ENCODE results near the gene TRAPPC1.

Gene TRAPPC1

DNA sequence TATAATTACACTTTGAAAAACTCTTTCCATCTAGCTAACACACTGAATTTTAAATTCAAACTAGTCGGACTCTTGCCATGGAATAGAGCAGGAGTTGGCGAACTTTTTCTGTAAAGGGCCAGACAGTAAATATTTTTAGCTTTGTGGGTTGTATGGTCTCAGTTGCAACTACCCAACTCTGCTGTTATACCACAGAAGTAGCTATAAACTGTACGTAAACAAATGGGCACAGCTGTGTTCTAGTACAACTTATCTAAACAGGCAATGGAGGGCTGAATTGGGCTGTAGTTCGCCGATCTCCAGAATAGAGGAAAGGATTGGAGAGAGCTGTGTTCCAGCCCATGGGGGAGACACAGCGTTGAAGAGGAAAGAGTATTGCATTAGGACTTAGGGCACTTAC, 9.0 kb upstream of the TRAPPC1 start:
- no peak for DNase-seq (ENCODE audit: low read depth in 2 of 2)

DNA sequence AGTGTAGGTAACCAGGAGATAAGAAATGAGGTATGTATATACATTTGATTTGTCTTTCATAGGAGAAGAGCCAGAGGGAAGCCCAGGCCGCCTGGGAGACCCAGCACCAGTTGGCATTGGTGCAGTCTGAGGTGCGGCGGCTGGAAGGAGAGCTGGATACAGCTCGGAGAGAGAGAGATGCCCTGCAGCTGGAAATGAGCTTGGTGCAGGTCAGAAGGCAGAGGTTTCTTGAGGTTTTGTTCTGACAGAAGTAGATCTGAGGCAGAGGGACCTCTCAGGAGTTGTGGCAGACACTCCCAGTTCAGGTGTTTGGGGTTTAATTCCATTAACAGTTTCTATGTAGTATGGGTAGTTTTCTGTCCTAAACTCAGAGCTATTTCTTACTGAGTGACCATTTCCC, 8.3 kb upstream of the TRAPPC1 start:
- DNase-seq (ENCODE audit: low read depth in 2 of 2) = no peak

DNA sequence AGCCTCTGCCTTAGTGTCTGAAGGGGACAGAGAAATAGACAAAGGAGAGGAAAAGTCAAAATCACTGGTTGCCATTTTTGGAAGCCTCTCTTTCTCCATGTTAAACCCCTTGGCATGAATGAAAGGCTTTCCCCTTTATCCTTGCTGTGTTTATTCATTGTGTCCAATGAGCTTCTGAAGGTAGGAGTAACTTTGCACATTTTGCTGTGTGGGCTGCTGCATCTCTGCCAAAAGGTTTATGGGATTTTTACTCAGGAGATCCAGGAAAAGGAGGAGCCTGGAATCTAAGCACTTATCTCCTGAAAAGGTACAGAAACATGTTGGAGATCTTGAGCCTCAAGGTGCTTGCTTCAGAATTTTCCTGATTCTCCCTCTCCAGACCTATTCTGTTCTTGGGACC, 4.1 kb upstream of the TRAPPC1 start:
- DNase-seq (ENCODE audit: low read depth in 2 of 2) = no peak

DNA sequence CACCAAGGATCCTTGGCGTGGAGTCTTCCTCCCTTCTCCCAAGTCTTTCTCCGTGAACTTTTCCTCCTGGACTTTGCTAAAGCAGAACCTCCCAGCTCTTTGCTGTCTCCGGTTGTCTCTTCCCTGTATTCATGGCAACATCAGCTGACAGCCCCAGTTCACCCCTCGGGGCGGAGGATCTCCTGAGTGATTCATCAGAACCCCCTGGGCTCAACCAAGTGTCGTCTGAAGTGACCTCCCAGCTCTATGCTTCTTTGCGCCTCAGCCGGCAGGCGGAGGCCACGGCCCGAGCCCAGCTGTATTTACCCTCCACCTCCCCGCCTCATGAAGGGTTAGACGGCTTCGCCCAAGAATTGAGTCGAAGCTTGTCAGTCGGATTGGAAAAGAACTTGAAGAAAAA, 1.2 kb upstream of the TRAPPC1 start:
- peak in 1 of 2 donors; percentile 13 for DNase-seq (ENCODE audit: low read depth in 2 of 2)

DNA sequence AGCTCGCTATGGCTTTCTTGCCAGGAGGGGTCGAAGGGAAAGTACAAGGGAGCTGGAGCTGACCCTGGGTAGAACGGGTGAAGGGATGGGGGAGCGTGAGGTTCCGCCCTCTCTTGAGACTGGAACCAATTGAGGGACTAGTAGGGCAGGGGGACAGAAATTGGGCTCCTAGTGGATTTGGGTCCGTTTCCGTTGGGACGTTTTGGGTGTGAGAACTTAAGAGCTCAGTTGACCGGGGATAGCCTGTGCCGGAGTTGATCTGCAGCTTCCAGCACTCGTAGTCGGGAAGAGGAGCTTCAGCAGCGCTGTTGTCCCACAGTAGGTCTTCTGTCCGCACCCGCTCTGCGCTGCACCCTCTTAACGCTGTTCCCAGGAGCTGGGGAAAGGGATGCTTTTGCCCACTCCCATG, 741 bp upstream of the TRAPPC1 start:
- no peak for DNase-seq (ENCODE audit: low read depth in 2 of 2)

DNA sequence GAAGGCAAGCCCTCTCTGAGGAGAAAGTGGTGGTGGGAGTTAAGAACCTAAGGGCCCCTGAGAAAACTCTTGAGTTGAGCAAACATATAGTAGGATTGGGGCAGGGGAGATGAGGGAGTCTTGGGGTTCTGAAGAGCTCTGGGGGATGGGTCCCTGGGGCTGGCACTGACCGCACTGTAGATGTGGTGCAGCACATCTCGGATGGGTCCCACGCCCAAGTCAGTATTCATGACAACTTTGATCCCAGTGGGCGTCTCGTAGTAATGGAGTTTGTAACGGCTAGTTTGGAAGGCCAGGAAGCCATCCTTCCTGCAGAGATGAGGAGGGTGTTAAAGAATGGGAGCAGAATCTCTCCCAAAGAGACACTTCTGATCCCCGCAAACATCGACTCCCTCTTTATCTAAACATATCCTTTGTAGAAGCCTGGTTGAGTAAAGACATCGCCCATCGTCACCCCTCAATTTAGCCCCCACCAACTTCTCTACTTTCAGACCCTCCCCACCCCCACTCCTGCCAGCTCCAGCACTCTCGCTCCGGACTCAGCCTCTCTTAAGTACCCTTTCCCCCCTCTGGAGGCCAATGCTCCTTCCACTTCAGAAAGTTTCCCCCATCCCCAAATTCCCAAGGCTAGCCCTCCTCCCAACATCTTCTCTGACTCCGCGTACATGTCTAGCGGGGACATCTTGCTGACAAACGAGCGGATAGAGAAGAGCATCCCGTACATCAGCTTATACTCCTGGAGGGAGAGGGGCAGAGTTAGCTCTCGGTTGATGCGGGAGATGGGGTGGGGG, 710 bp downstream of the TRAPPC1 start:
- no peak for DNase-seq (ENCODE audit: low read depth in 2 of 2)

DNA sequence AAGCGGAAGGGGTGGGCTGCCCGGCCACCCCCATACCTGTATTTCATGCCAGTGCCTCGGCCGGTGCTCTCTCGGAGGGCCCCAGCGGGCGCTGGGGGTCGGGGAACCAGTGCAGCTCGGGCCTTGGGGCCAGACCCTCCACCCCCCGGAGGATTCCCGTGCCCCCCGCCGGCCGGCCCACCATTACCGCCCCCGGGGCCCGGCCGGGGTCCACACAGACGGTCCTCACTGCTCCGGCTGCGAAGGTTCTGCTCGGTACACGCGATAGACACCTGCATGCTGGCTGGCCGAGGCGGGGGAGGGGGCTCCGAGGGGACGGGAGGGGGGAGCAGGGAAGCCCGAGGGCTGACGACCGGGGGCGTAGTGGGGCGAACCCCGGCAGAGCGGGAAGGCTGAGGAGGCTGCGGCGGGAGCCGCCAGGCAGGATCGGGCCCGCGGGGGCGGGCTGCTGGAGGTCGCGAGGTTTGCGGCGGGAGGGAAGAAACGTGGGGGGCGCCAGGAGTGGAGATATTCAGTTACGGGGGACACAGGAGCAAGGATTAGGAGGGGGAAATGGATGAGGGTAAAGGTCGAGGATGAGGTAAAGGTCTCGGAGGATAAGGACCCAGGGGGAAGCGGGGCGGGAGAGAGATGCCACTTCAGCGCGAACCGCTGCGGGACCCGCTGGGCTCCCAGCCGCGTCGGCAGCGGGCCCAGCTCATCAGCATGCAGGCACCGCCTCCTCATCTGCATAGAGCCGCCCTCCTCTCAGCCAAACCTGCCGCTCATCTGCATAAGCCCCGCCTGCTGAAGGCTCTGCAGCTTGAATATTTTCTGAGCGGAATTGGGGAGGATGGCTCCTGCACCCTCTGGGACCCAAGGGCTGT, 2.4 kb downstream of the TRAPPC1 start, which contains the start of gene KCNAB3:
TSS of gene KCNAB3 (minus strand) at position 699 of the 866 bp plus-strand sequence. CDS start at position 278, 421 bp downstream.
- no peak for DNase-seq (ENCODE audit: low read depth in 2 of 2)

DNA sequence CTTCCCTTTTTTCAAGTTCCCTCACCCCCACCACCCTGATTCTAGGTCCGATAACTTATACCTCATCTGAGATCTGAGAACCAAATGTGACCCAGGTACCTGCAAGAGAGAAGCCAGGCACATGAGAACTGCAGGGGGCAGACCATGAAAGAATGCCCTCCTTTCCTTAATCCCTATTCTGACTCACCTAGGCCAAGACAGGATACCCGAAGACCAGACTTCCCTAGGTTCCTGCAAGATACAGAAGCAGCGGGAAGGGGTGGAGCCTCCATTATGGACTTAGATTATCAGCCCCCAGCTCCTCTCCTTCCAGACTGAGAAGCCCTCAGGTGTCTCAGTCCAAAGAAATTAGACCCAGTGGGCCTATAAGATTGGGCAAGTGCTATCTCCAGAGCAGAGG, 4.2 kb downstream of the TRAPPC1 start:
- DNase-seq (ENCODE audit: low read depth in 2 of 2) = no peak

DNA sequence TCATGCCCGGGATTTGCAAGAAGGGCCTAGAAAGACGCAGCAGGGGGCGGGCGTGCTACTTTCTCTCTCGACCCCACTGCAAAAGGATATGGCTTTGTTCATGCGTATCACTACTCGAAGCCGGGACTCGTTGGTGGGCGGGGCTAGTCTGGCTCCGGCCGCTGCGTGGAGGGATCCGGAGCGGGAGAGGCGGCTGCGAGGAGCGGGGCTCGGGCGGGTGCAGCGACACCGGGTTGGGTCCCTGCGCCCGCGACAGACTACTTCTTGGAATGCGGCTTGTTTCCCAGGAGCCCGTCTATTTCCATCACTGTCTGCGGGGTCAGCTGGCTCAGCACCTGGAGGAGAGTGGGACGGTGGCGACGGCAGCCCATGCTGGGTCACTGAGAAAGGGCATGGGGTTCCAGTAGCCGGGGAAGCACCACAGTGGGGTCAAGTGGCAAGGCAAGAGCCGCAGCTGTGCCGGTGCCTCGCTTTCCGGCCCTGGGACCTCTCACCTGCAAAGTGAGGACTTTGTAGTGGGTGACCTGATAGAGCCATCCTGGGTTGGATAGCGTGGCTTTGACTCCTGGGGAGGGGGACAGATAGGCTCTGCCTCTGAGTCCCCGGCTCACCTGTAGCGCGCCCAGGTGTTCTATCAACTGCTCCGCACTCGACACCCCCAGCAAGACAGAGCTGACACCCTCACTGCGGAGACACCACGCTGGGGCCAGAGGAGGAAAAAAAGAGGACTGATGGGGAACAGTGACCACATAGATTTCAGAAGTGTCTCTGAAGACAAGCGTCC, 8.7 kb downstream of the TRAPPC1 start:
- DNase-seq (ENCODE audit: low read depth in 2 of 2) = peak; percentile 73 to 78

DNA sequence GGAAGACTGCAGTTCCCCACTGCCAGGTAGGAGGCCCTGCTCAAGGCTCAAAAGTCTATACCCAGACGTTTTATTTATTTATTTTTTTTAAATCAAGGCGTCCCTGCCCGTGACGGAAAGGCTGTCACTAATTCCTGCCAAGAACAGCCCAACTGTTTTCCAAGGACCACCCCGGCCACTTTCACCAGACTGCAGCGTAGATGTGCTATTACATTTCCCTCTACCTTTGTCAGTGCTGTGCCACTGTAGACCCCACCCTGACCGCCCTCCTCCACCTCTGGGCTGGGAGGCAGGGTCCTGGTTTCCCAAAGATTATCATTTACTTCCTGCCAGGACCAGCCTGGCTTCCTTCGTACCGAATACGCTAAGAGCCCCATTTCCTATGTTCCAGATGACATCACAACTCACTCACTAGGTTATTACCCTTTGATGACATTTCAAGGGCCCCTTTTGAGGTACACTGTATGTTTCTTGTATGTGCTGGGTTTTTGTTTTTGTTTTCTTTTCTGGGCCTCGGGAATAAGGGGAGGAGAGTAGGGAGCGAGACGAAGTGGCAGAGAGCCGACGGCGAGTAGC, 9.4 kb downstream of the TRAPPC1 start:
- DNase-seq (ENCODE audit: low read depth in 2 of 2) = no peak

DNA sequence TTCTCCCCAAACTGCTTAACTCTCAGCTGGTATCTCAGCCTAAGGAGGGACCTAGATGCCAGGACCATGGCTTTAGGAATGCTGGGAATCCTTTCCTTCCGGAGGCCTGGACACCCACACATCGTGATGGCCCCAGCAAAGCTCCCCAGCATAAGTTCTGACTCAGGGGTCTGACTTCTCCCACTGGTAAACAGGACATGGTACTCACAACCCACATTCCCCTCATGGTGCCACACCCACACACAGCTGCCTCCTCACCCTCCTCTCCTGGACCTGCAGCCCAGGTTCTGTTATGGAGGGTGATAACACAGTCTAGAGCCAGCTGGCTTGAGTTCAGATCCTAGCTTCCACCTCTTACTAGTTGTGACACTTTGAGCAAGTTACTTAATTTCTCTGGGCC, 14.9 kb downstream of the TRAPPC1 start:
- DNase-seq (ENCODE audit: low read depth in 2 of 2) = no peak

DNA sequence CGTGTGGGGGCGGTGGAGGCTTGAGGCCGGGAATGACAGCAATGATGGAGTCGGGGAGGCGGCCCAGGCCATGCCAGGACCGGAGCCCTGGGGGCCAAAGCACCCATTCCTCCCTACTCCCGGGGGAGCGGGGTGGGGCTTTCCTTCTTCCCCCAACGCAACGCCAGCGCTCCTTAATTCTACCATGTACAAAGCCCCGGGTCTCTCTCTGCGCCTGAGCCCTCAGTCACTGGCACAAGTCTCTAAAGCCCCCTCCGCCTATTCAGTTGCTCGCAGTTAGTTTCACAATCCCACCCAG, 15.4 kb downstream of the TRAPPC1 start:
- DNase-seq (ENCODE audit: low read depth in 2 of 2) = no peak

DNA sequence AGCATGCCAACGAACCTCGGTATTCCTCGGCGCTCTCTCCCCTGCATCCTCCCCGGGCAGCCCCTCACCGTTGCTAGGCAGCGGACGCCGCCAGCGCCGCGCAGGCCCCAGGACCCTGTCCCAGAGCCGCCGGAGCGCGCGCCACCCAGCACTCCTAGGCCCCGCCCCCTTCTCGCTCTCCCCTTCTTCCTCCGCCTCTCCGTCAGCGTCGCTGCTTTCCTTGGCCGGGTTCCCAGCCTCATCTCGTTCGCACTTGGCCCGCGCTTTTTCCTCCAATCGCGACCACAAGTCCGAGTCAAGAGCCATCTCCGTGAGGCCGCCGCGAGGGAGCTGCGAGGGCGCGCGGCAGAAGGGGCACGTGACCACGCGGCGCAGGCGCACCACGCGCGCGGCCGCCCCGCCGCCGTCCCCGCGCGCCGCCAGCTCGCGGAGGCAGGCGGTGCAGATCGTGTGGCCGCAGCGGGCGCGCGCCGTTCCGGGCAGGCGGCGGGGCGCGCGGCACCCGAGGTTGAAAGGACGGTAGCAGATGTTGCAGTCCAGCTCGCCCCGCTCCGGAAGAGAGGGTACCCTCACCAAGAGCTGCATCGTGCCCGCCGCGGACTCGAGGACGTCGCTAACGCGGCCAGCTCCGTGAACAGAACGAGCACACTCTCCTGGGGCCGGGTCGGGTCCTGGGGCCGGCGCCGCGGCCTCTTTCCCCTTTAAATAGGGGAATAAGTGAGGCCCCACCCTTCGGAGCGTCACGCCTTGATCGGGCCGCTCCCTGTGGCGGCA, 15.9 kb downstream of the TRAPPC1 start, which contains the start of gene RNF227:
TSS of gene RNF227 (minus strand) at position 679 of the 774 bp plus-strand sequence. CDS start at position 585, 94 bp downstream.
- peak; percentile 62 to 78 for DNase-seq (ENCODE audit: low read depth in 2 of 2)

DNA sequence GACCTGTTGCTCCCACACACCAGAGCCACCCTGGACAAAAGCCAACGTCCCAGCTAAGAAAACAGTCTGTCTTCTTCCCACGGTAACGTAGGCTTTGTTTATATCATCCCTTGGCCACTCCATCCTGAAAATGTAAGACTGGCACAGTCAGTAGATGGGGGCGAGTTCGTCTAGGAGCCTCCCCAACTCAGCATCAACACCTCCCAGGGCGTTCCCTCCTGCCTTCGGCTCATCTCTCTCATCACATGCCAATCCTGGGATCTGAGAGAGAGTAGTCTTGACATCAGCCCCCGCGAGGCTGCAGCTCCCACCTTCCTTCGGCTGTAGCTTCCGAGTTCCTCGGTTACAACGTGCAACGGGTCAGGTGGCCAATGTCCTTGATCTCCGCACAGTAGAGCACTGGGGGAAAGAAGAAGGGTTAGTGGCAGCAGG, 16.6 kb downstream of the TRAPPC1 start:
- DNase-seq (ENCODE audit: low read depth in 2 of 2) = no peak

DNA sequence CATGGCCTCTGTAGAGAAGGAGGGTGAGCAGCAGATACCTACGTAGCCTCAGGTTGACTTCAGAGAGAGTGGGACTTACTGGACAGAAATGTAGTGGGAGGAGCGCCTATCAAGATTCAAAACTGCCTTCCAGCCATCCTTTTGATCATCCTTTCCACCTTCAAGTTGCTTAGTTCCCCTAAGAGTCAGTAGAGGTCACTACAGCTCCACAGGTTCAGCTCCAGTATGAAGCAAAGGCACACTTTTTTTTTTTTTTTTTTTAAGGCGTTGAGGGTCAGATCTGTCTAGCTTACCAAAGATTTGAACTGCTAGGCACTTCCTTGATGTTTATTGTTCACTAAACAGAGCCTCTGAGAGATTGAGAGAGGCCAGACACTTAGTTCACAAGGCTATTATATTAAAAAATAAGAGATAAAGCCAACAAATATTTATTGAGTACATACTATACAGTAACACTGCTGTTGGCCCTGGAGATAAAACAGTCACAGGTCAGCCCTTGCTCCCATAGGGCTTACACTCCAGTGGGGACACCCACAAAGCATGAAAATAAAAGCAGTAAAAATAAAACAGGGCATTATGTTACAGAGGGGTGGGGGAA, 18.7 kb downstream of the TRAPPC1 start:
- DNase-seq (ENCODE audit: low read depth in 2 of 2) = peak in 1 of 2 donors; percentile 30

DNA sequence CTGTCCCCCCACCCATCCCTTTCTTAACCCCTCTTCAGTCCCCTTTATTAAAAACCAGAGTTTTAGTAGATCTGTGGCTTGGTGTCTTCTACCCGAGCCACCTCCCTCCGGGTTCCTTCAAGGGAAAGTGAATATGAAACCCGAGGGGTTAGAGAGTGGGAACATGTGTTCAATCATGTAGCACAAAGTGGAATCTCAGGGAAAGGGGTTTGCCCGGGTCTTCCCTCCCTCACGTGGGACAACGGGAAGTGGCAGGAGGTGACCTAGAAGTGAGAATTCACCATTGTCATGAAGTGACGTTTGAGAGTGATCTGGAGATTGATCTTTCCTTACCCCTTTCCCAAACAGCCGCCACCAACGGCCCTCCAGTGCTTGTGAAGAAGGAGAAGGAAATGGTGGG, 20.6 kb downstream of the TRAPPC1 start:
- no peak for DNase-seq (ENCODE audit: low read depth in 2 of 2)

DNA sequence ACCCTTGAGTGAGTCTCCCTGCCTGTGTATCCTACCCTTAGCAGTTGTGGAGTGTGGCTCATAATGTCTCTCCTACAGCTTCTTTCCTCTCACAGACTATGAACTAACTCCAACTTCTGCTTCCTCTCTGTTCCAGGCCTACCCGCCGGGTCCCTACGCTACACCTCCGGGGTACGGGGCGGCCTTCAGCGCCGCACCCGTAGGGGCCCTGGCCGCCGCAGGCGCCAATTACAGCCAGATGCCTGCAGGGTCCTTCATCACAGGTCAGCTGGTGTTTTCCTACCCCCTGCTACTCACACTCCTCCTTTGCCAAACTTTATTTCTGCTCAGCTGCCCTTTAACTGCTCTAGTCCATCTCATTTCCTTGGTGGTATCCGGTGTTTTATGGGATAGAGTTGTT, 21.0 kb downstream of the TRAPPC1 start:
- no peak for DNase-seq (ENCODE audit: low read depth in 2 of 2)

DNA sequence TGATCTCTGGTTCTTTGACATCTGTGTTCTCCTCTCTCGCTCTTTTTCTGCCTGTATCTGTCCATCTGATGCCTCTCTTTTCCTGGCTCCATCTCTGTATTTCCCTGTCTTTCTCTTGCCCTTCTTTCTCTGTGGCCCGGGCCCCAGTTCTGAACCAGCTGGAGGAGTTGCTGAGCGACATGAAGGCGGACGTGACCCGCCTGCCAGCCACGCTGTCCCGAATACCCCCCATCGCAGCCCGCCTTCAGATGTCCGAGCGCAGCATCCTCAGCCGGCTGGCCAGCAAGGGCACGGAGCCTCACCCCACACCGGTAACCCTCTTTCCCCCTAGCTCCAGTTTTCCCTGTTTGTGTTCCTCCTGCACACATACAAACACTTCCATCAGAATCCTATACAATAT, 21.5 kb downstream of the TRAPPC1 start:
- DNase-seq (ENCODE audit: low read depth in 2 of 2) = no peak

DNA sequence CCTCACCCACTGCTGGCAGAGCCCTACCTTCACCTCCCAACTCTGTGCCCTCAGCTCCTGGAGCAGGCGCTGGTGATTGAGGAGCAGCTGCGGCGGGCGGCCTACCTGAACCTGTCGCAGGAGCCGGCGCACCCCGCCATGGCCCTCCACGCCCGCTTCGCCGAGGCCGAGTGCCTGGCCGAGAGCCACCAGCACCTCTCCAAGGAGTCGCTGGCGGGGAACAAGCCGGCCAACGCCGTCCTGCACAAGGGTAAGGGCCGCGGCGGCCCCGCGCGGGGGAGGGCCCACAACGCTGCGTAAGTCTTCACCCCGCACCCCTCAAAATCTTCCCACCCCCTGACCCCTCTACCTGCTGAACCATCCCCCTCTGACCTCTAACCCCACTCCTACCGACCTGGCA, 22.7 kb downstream of the TRAPPC1 start:
- DNase-seq (ENCODE audit: low read depth in 2 of 2) = no peak
